ENCODE measurements around the gene CDK16. TPM values are rescaled to one million over a fixed set of nuclear protein-coding genes. Genes with fewer than 3 reads are reported as not detected.

The CDK16 gene
- polyA plus RNA-seq, 1 of the 3 experiments (the other 2 are of a cell fraction): 116 TPM

DNA sequence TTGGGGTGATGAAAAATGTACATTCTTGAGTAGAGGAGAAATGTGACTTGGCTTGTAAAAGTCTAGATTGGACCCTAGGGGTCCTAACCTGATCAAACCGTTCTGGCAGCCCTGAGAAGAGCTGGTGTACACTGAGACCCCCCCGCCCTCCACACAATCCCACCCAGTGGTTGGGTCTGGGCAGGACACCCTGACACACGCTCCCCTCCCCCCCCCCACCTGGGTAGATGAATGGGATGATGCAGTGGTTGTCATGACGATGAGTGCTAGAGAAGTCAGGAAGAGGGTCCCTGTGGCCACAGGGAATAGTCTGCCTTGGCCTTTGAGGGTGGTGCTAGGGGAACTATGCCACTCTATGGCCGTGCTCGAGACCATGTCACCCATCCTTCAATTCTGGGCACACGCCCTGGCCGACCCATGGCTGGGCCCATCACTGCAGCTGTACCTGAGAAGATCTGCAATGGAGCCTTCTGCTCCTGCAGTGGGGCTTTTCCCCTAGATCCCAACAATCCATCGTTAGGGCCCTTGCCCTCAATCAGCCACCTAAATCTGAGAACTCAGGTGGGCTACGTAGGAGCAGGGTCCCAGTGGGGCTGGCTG is 4.4 kb downstream of the CDK16 start:
- Histone ChIP-seq H3K27ac (ENCODE audit: low read depth in 2 of 2, low read length in 1 of 2) (no peak overlapping the region), H2AFZ (ENCODE audit: low read depth) (no peak overlapping the region), H3K27me3 (ENCODE audit: insufficient read depth) (no peaks in the 10 kb centered on the region), H3K4me2 (no peak overlapping the region), H3K4me3 (ENCODE audit: low read depth in 2 of 2, low read length in 1 of 2) (no peak overlapping the region), H3K9me2 (no peaks in the 10 kb centered on the region), H4K20me1 (ENCODE audit: insufficient read depth) (peaks cover 49% of the 10 kb centered on the region), H3K36me3 (replicated peaks in 1 of 2; ENCODE audit: control insufficient read depth in 1 of 2, insufficient read depth in 2 of 2, low read length in 1 of 2) (peaks cover 23 to 49% of the 10 kb centered on the region in 2 experiments), H3K9ac (no peak overlapping the region), H3K9me3 (no peaks in the 10 kb centered on the region), H3K4me1 (ENCODE audit: control insufficient read depth in 1 of 2, insufficient read depth in 2 of 2, low read depth in 1 of 2, low read length in 1 of 2) (peaks cover 0 to 15% of the 10 kb centered on the region in 2 experiments; a peak in 2 of 4 replicates), H3F3A (replicated peaks; ENCODE audit: insufficient read depth) (no peaks in the 10 kb centered on the region), H3K79me2 (ENCODE audit: insufficient read depth) (peaks cover 57% of the 10 kb centered on the region)
- 83% methylated on average over 7 of the region's 10 CpGs for WGBS (ENCODE audit: low lambda C conversion rate)
- no peak for TF ChIP-seq GATA2 (CRISPR knock-in tag; IDR thresholded peaks at IDR 0.05)
- no peak for TF ChIP-seq RCOR1 (IDR thresholded peaks at IDR 0.05; ENCODE audit: low read length)
- no peak for TF ChIP-seq ELF1 (IDR thresholded peaks at IDR 0.05)
- TF ChIP-seq RFX5 (IDR thresholded peaks at IDR 0.05; ENCODE audit: low read length): no peak
- TF ChIP-seq TAF1 (IDR thresholded peaks at IDR 0.05; ENCODE audit: borderline replicate concordance, low read depth, low read length): no peak
- TF ChIP-seq, protein P1, sequence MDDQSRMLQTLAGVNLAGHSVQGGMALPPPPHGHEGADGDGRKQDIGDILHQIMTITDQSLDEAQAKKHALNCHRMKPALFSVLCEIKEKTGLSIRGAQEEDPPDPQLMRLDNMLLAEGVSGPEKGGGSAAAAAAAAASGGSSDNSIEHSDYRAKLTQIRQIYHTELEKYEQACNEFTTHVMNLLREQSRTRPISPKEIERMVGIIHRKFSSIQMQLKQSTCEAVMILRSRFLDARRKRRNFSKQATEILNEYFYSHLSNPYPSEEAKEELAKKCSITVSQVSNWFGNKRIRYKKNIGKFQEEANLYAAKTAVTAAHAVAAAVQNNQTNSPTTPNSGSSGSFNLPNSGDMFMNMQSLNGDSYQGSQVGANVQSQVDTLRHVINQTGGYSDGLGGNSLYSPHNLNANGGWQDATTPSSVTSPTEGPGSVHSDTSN (IDR thresholded peaks at IDR 0.05): no peak
- no peak for TF ChIP-seq FOSL2 (IDR thresholded peaks at IDR 0.05; ENCODE audit: borderline replicate concordance, low read depth)
- no peak for TF ChIP-seq CHD2 (IDR thresholded peaks at IDR 0.05; ENCODE audit: low read length, partially characterized antibody)
- no peak for TF ChIP-seq SIN3A (IDR thresholded peaks at IDR 0.05; ENCODE audit: borderline replicate concordance, low read depth, low read length)
- no peak for TF ChIP-seq TEAD4 (IDR thresholded peaks at IDR 0.05; ENCODE audit: borderline replicate concordance, insufficient read depth)
- TF ChIP-seq, protein P2, sequence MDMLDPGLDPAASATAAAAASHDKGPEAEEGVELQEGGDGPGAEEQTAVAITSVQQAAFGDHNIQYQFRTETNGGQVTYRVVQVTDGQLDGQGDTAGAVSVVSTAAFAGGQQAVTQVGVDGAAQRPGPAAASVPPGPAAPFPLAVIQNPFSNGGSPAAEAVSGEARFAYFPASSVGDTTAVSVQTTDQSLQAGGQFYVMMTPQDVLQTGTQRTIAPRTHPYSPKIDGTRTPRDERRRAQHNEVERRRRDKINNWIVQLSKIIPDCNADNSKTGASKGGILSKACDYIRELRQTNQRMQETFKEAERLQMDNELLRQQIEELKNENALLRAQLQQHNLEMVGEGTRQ (IDR thresholded peaks at IDR 0.05; ENCODE audit: borderline replicate concordance, low read depth, low read length): no peak
- TF ChIP-seq RAD21 (IDR thresholded peaks at IDR 0.05; ENCODE audit: low read length): no peak
- POLR2A ChIA-PET: no interaction called here
- DNase-seq: peak; percentile 59
- CTCF ChIA-PET: no interaction called here

DNA sequence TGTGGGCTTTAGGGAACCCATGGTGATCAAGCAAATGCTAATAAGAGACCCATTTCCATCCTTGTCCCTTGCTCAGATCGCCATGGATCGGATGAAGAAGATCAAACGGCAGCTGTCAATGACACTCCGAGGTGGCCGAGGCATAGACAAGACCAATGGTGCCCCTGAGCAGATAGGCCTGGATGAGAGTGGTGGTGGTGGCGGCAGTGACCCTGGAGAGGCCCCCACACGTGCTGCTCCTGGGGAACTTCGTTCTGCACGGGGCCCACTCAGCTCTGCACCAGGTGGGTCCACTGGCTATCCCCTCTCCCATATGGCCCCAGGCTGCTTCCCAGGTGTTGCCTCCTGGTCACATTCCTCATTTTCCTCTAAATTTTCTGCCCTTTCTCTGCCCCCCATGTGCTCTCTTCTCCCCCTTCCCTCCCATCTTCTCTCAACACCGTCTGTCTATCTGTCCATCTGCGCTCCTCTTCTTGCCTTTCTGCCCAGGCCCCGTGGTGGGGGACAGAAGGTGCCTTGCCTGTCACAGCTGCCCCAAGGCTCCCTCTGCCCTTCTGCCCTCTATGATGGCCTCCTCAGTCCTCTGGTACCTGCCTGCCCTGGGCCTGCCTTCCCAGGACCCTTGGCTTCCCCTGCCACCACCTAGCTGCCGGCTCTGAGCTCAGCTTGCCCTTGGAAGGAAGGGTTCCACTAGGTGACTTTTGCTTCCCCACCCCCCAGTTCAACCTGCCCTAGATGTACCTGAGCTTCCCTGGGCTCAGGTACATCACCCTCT is 5.2 kb downstream of the CDK16 start:
- Histone ChIP-seq H3K4me2 (no peak overlapping the region), H3K4me1 (ENCODE audit: control insufficient read depth in 1 of 2, insufficient read depth in 2 of 2, low read depth in 1 of 2, low read length in 1 of 2) (peaks cover 0 to 15% of the 10 kb centered on the region in 2 experiments; a peak in 2 of 4 replicates), H3F3A (replicated peaks; ENCODE audit: insufficient read depth) (no peaks in the 10 kb centered on the region), H3K36me3 (replicated peaks in 1 of 2; ENCODE audit: control insufficient read depth in 1 of 2, insufficient read depth in 2 of 2, low read length in 1 of 2) (peaks cover 27 to 57% of the 10 kb centered on the region in 2 experiments), H3K9me3 (no peaks in the 10 kb centered on the region), H3K27me3 (ENCODE audit: insufficient read depth) (no peaks in the 10 kb centered on the region), H3K27ac (ENCODE audit: low read depth in 2 of 2, low read length in 1 of 2) (no peak overlapping the region), H3K79me2 (ENCODE audit: insufficient read depth) (peaks cover 53% of the 10 kb centered on the region), H3K4me3 (ENCODE audit: low read depth in 2 of 2, low read length in 1 of 2) (no peak overlapping the region), H3K9me2 (no peaks in the 10 kb centered on the region), H4K20me1 (ENCODE audit: insufficient read depth) (peaks cover 49% of the 10 kb centered on the region), H3K9ac (no peak overlapping the region), H2AFZ (ENCODE audit: low read depth) (no peak overlapping the region)
- WGBS (ENCODE audit: low lambda C conversion rate): 98% methylated on average over 9 of the region's 13 CpGs
- TF ChIP-seq POLR2AphosphoS5 (IDR thresholded peaks at IDR 0.05; ENCODE audit: low read depth, low read length): no peak
- CTCF ChIA-PET: no interaction called here
- DNase-seq: no peak
- POLR2A ChIA-PET: interaction anchor here (1.2 kb wide), 1 partner anchor 16 kb away, joined by 3 read pairs; no protein-coding TSS in a partner anchor

Data from SK-N-SH (cell line).